Stimulated activated CD8-positive, alpha-beta memory T cell treated with anti-CD3 and anti-CD28 coated beads, Interleukin-15, amount 100 ng/mL, for 24 hours (primary cell): ENCODE results near the gene RNF144A.

Source experiments
- DNase-seq: peaks from one replicate; pipeline ENCODE4 v3.0.0-alpha.2; 2020; ENCODE audit warnings: low read depth

RNF144A gene

DNA sequence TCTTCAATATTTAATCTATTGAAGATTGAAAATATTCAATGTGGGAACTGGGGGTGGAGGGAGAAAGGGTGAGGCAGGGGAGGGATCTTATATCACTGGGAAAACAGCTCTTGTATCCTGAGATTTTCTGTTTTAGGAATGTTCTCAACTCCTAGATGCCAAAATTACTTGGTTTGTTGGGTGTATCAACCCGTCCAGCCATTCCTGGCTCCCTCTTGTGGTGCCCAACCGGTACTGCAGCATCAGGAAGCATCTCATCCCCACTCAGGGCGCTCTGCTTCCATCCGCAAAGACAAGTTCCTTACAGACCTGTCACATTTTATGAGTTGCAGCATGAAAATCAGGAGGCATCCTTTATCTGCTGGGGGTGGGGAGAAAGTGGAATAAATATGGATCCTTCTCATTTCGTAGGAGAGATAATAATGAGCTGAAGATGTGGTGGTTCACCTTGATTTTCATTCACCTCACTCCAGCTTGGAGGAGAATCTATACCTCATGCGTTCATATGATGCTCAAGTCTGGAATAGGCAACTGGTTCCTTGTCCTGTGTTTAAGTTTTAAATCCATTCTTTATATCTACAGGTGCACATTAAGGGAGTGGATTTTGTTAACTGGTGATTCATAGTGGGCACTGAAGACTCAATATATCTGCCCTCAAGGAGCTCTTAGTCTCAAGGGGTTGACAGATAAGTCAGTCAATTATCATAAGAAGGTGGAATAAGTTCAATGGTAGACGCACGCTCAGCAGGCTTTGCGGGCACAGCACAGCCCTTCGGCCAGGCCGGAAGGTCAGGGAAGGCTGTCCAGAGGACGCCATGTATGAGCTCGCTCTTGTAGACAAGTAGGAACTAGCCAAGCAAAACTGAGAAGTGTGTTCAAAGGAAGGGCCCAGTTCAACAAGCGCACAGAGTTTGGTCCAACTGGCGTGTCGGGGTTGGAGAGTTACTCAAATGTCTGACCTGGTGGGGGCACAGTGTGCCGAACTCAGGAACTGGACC, 127.3 kb downstream of the RNF144A start:
- peak; percentile 33 for DNase-seq

DNA sequence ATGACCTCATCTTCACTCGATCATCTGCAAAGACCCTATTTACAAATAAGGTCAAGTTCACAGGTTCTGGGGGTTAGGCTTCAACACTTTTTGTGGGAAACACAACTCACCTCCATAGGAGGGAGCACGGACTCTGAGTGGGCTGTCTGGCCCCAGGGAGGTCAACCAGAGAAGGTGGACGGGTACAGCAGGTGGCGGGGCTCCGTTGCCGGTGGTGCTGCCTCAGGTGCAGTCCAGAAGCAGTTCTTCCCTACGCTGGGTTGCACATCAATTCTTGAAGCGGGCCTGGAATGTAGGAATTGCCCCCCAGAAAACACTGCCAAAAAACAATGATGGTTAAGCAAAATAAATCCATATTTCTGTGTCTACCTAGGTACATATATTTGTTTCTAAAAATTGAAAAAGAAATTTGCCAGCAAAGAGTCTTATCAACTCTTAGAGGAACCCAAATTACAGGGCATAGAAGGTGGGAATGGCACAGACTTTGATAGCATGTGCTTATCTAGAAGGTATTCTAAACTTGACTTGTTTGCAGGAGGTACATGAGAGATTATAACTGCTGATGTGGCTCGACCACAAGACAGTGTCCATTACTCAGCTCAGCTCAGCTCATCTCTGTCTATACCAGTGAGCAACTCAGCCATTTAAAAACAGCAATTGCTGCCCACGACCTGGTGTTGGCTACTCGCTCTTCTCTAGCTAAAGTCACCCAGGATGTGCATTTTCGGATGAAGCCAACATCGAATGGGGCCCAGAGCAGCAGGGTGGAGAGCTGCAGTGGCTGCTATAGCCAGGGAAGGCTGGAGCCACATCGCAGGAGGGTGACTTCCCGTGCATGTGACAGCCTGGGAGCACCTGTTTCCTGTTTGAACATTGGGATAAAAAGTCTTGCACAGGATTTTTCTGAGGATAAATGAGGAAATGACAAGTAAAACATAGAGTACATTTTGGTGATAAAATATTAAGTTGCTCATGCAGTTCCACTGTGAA, 128.7 kb downstream of the RNF144A start:
- no peak for DNase-seq

DNA sequence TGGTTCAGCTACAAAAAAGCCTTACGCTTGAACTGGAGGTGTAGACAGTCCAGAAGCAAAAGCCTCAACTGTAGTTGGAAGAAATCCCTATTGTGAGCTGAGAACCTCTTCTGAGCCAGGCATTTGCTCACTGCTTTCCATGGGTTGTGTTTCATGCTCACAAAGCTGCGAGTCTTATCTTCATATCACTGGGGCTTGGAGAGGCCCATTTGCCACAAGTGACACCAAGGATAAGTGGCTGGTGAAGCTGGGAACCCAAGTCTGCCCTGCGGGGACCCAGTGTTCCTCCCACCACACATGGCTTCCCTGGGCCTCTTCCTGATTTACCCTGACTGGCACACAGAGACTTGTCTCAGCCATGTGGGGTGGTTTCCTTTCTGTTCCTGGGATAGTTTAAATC, 130.4 kb downstream of the RNF144A start:
- DNase-seq = no peak

DNA sequence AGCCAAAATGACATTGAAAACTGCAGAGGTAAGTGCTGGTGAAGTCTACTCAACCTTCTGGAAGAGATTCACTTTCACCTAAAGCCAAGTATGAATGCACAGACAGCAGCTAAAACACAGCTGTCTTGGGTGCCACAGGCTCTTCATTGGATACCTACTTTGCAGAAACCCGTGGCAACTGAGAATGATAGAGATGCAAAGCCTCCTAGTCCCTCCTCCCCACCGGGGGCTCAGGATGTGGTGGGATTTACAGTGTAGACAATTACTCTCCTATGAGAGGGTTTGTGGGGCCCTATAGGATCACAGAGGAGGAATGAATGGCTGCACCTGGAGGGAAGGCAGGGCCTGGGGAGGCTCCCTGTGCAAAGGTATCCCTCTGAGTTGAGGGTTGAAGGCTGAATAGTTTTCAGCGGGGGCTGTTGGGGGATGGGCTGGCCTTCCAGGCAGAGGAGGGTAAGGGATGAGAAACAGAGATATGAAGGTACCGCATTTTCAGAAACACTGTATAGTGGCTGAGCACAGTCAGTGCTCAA, 131.6 kb downstream of the RNF144A start:
- no peak for DNase-seq

DNA sequence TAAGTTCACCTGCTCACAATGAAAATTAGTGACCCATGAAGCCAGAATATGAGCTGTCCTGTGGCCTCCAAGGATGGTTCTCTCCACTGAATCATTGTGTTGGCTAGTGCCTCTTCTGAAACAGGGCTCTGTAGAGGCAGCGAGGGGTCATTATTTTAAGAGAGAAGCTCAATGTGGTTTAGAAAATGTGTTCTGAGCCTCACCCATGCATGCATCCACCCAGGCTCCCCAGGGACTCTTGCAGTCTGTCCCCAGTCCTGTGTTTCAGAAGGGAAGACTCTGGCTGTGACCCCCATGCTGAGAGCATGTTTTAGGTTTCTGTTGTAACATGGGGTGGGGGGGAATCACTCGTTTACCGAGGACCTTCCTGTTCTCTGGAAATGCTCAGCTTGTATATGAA, 135.2 kb downstream of the RNF144A start:
- no peak for DNase-seq

DNA sequence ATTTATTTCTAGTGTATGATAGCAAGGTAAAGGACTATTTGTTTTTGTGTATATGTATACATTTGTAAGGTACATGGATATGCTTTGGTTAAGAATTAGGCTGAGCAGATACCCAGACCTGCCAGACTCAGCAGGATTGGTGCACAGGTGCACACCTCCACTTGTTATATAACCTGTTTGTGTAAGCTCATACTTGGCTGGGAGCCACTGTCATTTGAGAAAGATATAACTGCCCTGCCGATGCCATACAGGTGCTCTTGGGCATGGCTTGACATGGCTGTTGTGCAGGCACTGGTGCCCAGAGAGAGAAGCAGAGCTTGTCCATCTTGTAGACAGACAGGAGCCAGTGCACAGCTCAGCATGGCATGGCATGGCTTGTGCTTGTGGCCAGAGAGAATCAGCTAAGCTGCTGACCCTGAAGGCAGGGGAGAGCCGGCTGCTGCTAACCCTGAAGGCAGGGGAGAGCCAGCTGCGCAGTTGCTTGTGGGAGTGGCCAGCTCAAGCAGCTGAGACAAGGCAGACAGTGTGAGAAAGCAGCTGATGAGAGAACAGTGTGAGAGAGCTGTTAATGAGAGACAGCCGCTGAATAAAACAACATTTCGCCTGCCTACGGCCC, 136.5 kb downstream of the RNF144A start:
- no peak for DNase-seq

DNA sequence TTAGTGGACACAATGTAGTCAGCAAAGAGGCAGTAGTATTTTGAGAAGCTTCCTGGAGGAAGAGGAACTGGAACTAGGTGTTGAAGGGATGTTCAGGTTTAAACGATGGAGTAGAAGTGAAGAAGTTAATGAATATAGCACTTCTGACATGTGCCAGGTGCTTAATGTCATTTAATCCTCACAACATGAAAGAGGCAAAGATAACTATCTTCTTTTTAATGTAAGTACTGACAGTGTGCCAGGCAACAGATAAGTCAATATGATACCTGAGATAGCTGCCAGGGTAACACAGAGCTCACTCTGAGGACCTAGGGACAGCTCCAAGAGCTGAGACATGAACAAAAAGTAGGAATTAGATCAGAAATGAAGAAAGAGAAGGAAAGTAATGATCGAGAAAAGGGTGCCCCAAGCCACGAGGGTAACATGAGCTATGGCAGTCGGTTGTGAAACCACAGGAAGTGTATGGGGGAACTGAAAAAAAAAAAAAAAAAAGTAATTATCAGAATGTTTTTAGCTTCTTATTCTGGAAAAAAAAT, 140.7 kb downstream of the RNF144A start:
- DNase-seq = no peak

DNA sequence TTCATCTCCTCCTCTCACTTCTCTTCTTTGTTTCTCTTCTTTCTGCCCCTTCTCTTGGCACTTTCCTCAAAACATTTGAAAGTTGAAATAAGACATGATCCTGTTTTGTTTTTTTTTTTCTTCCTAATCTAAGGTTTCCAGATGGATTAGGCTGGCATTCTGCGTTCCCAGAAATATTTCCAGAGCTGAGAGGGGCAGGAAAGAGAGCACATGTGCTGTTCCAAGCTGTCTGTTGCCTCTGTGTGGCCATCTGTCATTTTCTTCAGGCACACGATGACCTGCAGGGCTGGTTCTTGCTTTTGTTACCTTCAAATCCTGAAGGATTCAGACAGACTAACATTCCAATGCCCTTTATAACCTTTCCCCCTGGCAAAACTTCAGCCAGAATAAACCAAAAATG, 142.9 kb downstream of the RNF144A start:
- no peak for DNase-seq

DNA sequence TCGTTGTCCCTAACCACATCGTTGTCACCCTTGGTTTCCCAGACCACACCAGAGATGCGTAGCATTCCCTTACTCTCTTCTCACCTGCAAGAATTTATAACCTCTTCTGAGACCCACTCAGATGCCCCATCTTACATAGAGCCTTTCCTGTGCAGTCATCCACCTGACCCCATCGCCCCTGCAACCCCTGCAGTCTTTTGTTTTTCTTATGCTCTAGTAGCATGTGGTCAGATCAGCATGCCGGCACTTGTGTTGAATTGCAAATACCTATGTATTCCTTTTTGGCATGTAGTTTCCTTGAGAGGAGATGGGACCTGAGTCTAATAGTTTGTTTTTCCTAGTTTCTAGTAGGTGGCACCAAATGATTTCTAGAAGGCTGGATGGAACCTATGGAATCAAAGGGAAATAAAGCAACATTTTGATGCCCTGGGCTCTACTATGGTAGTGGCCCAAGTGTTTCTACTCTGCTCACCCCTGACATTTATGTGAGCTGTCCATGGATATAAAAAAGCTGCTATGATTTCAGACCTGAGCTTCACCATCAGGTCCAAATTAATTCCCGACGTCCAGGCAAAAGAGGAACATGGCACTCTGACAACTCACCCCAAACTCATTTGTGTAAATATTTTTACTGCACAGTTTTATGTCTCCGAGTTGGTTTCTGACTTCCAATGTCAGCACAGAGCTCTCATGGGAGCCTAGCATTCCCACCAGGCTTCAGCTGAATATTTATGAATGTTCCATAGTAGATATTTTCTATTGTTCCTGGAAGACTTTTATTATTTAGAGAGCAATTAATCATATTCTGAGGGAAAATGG, 143.6 kb downstream of the RNF144A start:
- no peak for DNase-seq

DNA sequence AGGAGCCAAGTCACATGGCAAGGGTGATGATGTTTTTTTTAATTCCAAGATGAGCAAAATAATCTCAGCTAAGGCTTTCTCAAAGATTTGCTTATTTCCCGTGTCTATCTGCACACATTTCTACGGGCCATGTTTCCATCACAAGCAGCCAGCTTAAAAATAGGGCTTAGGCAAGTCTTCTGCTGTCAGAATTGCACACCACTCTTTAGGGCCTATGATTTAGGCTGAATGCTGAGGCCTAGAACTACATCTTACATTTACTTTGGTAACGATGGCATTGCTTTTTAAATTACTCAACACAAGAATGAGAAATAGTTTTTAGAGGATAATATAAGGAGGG, 144.2 kb downstream of the RNF144A start:
- DNase-seq = no peak

DNA sequence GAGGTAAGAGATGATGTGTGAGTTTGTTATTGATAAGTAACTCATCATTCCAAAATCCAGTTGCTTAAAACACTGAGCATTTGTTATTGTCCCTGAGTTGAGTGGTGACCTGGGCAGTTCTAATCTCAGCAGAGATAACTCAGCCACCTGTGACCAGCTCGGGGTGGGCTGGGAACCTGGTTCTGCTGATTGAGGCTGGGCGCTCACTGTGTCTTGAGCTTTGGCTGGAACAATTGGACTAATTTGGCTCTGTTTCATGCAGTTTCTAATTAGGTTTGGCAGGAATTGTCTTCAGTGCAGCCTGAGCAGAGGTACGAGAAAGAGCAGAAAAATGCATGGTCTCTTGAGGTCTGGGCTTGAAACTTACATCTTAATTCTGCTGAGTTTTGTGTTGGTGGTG, 144.7 kb downstream of the RNF144A start:
- DNase-seq = no peak

DNA sequence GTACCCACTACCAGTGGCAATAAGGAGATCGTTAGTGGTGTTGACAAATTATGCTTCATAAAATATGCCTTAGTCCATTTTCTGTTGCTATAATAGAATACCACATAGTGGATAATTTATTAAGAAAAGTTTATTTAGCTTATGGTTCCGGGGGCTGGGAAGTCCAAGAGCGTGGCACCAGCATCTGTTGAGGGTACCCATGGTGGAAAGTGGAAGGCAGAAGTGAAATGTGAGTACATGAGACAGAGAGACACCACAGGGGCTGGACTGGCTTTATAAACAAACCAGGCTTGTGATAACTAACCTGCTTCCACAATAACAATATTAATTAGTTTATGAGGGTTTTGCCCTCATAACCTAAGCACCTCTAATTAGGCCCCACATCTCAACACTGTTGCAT, 146.6 kb downstream of the RNF144A start:
- DNase-seq = no peak

DNA sequence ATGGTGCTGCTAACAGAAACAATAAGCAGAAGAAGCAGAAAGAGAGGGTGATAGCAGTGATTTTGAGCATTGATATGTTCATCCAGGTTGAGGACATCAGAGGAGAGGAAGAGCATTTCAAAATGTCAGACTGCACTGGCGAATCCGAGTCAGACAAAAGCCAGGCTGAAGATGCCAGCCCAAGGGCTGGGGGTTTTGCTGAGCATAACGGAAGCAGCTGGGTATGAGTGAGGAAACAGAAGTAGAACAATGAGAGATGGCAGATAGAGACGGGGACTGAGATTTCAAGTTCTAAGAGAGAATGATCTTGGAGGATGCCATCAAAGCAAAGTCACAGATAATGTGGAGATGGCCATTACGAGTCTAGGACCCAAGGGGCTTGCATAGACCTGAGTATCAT, 151.2 kb downstream of the RNF144A start:
- DNase-seq = no peak

DNA sequence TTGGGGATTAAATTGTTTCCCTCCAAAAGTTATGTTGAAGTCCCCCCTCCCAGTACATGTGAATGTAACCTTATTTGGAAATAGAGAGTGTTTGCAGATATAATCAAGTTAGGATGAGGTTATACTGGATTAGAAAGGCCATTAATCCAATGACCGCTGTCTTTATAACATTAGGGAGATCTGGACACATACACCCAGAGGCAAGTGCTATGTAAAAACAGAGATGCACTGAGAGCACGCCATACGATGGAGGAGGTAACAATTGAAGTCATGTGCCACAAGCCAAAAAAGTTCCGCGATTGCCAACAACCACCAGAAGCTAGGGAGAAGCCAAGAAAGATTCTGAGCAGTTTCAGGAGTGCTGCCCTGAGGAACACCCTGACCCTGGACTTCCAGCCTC, 153.3 kb downstream of the RNF144A start:
- DNase-seq = no peak

DNA sequence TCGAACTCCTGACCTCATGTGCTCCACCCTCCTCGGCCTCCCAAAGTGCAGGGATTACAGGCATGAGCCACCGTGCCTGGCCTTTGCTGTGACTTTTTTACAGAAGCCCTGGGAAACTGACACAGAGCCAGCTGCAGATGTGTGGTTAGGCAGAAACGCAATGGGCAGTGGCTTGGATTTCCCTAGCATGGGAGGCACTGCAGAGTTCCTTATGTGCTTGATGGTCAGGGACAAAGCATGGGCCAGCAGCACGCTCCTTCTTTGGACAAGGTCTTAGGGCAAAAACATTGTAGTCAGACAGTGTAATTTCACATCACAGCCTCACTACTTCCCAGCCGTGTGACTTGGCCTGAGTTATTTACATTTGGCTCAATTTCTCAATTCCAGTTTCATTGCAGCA, 153.9 kb downstream of the RNF144A start:
- DNase-seq = no peak

DNA sequence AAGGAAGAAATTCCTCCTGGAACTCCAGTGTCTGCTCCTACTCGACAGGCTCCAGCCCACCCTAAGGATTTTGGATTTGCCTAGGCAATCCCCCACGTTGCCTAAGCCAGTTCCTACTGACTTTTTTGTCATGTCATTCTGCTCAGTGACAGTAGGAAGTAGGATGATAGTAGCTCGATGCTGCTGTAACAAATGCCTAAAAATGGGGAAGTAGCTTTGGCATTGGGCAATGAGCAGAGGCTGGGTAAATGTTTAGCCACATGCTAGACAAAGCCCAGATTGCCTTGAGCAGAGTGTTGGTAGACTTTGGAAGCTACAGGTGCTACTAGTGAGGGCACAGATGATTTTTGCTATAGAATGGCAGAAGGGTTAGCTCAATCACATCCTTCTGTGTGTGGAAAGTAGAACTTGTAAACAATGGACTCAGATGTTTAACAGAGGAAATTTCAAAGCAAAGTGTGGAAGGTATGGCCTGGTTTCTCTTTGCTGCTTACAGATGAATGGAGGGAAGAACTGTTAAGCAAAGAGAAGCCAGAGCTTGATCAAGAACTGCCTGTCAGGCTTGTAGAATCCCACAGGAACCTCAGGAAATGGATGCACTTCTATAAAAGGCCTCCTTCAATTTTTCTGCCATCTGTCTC, 154.8 kb downstream of the RNF144A start:
- DNase-seq = no peak

DNA sequence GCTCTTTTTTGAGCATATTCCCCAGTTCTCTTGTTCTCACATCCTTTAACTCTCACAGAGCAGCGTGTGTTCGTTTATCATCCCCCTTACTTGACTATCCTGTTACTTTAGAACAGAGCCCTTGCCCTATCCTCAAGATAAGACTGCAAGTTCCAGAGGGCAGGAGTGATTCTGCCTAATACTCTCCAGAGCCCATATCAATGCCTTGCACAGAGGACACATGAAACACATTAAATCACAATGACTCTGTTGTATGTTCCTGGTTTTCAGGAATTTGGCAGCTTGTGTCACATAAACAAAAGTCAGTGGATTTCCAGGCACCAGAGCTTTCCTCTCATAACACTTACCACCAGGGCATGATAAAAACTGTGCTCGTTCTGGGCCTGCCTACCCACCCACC, 156.7 kb downstream of the RNF144A start:
- no peak for DNase-seq

DNA sequence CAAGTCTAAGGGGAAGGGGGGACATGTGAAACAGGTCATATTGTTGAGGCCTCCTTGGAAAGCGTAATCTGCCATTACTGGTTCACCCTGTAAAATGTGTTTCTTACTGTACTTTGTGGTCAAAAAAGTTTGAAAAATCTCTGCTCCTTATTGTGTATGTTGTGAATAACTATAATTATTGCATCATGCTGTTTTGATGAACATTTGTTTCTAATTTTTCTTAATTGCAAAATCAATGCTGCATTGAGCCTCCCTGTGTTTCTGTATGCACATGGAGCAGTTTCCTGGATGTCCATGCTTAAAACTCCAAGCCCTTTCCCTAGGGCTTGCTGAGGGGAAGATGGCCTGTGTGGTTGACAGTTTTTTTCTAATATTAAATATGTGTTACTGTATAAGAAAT, 158.6 kb downstream of the RNF144A start:
- DNase-seq = no peak

DNA sequence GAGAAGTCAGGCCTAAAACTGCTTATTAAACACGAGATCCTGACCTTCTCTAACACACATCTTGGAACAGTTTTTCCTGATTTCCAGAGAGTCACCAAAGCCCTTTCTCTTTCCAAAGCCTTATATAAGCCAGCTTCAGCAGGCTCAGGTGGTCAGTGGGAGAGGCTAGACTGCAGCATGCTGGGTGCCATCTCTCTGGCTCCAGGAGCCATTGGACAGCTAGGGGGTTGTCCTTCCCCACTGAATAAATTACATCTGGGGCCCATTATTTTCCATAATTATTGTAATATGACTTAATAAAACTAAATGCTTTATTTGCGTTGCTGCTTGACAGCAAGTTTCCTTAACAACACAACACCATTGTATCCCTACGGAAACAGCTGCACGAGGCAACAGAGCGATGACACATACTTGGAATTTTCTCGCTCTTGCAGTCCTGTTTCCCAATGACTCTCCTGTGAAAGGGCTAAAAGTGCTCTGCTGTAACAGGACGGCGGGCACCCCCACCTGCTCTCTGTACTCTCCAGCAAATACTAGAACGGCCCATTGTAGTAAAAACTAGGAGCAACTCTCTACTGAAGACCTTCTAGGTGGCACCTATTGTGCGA, 160.6 kb downstream of the RNF144A start:
- DNase-seq = no peak
